Sigmoid colon (tissue), 4 donors: ENCODE data around the gene ARNT2.

ENCODE experiments used
- POLR2A ChIP-seq, 2 donors: fragments of 450-650 bp; IDR thresholded peaks; one replicate each; pipeline ENCODE4 v1.6.1; 2016; ENCODE audit warnings: antibody characterized with exemption in 2 of 2, mild to moderate bottlenecking in 2 of 2, moderate library complexity in 2 of 2
- POLR2AphosphoS5 ChIP-seq, 4 donors: sonication (generic); formaldehyde crosslinking; IDR thresholded peaks; one replicate each; pipeline ENCODE4 v1.6.1; 2017; ENCODE audit warnings: antibody characterized with exemption in 4 of 4
- TF ChIP-seq, protein P1 (sequence below), 4 experiments: fragments of 450-650 bp in 3 of 4; fragments of 200-600 bp in 1 of 4; IDR thresholded peaks; one replicate each; pipeline ENCODE4 v1.5.1; 2016 to 2019; ENCODE audit warnings: antibody characterized with exemption in 4 of 4, mild to moderate bottlenecking in 3 of 4, moderate library complexity in 2 of 4

DNA sequence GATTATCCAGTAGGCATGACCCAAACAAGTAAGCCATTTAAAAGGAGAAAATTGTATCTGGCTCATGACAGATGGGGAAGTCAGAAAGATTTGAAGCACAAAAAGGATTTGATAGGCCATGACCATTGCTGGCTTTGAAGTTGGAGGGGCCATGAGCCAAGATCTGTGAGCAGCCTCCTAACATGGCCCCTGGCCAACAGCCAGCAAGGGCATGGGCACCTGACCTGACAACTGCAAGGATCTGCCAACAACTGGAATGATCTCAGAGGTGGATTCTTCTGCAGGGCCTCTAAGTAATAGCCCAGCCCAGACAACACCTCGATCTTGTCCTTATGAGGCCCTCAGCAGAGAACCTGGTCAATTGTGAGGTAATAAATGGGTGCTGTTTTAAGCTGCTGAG lies 93.0 kb downstream of the ARNT2 start:
- TF ChIP-seq, protein P1, sequence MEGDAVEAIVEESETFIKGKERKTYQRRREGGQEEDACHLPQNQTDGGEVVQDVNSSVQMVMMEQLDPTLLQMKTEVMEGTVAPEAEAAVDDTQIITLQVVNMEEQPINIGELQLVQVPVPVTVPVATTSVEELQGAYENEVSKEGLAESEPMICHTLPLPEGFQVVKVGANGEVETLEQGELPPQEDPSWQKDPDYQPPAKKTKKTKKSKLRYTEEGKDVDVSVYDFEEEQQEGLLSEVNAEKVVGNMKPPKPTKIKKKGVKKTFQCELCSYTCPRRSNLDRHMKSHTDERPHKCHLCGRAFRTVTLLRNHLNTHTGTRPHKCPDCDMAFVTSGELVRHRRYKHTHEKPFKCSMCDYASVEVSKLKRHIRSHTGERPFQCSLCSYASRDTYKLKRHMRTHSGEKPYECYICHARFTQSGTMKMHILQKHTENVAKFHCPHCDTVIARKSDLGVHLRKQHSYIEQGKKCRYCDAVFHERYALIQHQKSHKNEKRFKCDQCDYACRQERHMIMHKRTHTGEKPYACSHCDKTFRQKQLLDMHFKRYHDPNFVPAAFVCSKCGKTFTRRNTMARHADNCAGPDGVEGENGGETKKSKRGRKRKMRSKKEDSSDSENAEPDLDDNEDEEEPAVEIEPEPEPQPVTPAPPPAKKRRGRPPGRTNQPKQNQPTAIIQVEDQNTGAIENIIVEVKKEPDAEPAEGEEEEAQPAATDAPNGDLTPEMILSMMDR (IDR thresholded peaks at IDR 0.05) = no peak
- TF ChIP-seq POLR2A (IDR thresholded peaks at IDR 0.05) (no peak), POLR2AphosphoS5 (IDR thresholded peaks at IDR 0.05) (no peak)
